MCF 10A (cell line): Measurements from ENCODE around the gene OTUD7B. TPM values are rescaled to one million over a fixed set of nuclear protein-coding genes. Genes with fewer than 3 reads are reported as not detected.

Experiments used
- BruUV-seq: library from RNA; stranded (reverse); fragments of 400-500 nt; replicated peaks from 2 replicates; lab custom pipeline; 2021; lab: Mats Ljungman, UMichigan
- CTCF ChIA-PET: fragments of 300-600 bp; sonication (Branson Sonifier 250); formaldehyde crosslinking; extraction: SDS; loops from one replicate; lab custom pipeline; 2021; ENCODE audit warnings: antibody characterized with exemption, inconsistent platforms; lab: Yijun Ruan, JAX
- POLR2A ChIA-PET: fragments of 300-600, 350-650 bp; sonication (Branson Sonifier 250); formaldehyde crosslinking; extraction: SDS; loops from one replicate; lab custom pipeline; 2020; ENCODE audit warnings: antibody characterized with exemption, inconsistent platforms; lab: Yijun Ruan, JAX
- DNase-seq: peaks from one replicate; pipeline ENCODE4 v3.0.0-alpha.2; 2018; ENCODE audit not compliant: unreplicated experiment
- H3K27ac Mint-ChIP-seq: one replicate; pipeline ENCODE4 v1.8.0; 2022; ENCODE audit warnings: mild to moderate bottlenecking, low read depth, mixed read lengths; ENCODE audit not compliant: unreplicated experiment
- H3K27me3 Mint-ChIP-seq: one replicate; pipeline ENCODE4 v1.8.0; 2022; ENCODE audit warnings: mixed read lengths; ENCODE audit not compliant: insufficient read depth, unreplicated experiment
- H3K36me3 Mint-ChIP-seq: one replicate; pipeline ENCODE4 v1.8.0; 2022; ENCODE audit warnings: mild to moderate bottlenecking, moderate library complexity, mixed read lengths; ENCODE audit not compliant: insufficient read depth, unreplicated experiment
- H3K4me1 Mint-ChIP-seq: one replicate; pipeline ENCODE4 v1.8.0; 2022; ENCODE audit warnings: mixed read lengths; ENCODE audit not compliant: insufficient read depth, unreplicated experiment
- H3K4me3 Mint-ChIP-seq: one replicate; pipeline ENCODE4 v1.8.0; 2022; ENCODE audit warnings: mild to moderate bottlenecking, moderate library complexity, mixed read lengths; ENCODE audit not compliant: unreplicated experiment
- H3K9me3 Mint-ChIP-seq: one replicate; pipeline ENCODE4 v1.8.0; 2022; ENCODE audit warnings: mixed read lengths; ENCODE audit not compliant: unreplicated experiment
- intact Hi-C: fragments of 100-400 bp; cut with micrococcal nuclease; formaldehyde crosslinking; loops from 2 replicates; pipeline ENCODE4 v1.14.1; 2022
- total RNA-seq: library from RNA; stranded (reverse); gene quantifications from 2 replicates; pipeline ENCODE4 v1.2.3, GENCODE V29; 2022
- TF ChIP-seq, protein P1 (sequence below): fragments of 200-600 bp; IDR thresholded peaks from one replicate; pipeline ENCODE4 v1.8.0; 2022; ENCODE audit warnings: antibody characterized with exemption, mild to moderate bottlenecking; ENCODE audit not compliant: unreplicated experiment

OTUD7B gene
- total RNA-seq, 1 experiment from 2014 or later, result 44.3 TPM

DNA sequence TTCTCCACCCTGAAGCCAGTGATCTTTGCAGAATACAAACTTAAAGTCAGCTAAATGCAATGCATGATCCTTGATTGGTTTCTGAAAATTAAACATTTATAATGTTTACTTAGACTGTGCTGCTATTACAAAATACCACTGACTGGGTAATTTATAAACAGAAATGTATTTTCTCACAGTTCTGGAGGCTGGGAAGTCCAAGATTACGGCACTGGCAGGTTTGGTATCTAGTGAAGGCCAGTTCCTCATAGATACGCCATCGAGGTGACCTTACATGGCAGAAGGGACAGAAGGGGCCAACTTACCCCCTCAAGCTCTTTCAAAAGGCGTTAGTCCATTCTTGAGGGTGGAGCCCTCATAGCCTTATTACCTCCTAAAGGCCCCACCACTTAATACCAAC lies 114.0 kb downstream of the OTUD7B start:
- no peaks in the 10 kb centered on the region for H3K27me3 Mint-ChIP-seq
- no peaks in the 10 kb centered on the region for H3K36me3 Mint-ChIP-seq
- H3K4me1 Mint-ChIP-seq, result peaks cover 16% of the 10 kb centered on the region
- H3K9me3 Mint-ChIP-seq, result no peaks in the 10 kb centered on the region
- no peak for DNase-seq
- intact Hi-C loops, result no loop called here
- ChIA-PET POLR2A (interaction anchor here (1.0 to 5.9 kb wide), 2 partner anchors 10 to 32 kb away, joined by 3 to 92 read pairs; a partner anchor contains a TSS), CTCF (no interaction called here)
- BruUV-seq, result no TSS peak
- TF ChIP-seq, protein P1, sequence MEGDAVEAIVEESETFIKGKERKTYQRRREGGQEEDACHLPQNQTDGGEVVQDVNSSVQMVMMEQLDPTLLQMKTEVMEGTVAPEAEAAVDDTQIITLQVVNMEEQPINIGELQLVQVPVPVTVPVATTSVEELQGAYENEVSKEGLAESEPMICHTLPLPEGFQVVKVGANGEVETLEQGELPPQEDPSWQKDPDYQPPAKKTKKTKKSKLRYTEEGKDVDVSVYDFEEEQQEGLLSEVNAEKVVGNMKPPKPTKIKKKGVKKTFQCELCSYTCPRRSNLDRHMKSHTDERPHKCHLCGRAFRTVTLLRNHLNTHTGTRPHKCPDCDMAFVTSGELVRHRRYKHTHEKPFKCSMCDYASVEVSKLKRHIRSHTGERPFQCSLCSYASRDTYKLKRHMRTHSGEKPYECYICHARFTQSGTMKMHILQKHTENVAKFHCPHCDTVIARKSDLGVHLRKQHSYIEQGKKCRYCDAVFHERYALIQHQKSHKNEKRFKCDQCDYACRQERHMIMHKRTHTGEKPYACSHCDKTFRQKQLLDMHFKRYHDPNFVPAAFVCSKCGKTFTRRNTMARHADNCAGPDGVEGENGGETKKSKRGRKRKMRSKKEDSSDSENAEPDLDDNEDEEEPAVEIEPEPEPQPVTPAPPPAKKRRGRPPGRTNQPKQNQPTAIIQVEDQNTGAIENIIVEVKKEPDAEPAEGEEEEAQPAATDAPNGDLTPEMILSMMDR, result no peak
- no peak overlapping the region for H3K4me3 Mint-ChIP-seq
- no peak overlapping the region for H3K27ac Mint-ChIP-seq

DNA sequence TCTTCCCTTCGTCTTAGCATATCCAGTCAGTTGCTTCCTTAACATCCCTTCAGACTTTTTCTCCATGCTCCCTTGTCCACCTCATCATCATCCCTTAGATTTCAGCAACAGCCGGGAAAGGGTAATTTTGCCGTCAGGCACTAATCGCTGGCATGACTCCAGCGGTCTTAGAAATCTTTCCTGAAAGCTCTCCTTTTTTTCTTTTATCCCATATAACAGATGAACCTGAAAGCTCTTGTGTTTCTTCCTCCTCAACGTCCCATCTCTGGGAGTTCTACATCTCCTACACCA lies 121.6 kb downstream of the OTUD7B start:
- DNase-seq, result peak; percentile 67
- Mint-ChIP-seq H3K4me3 (no peak overlapping the region), H3K27ac (no peak overlapping the region), H3K9me3 (no peaks in the 10 kb centered on the region), H3K27me3 (no peaks in the 10 kb centered on the region), H3K4me1 (no peaks in the 10 kb centered on the region), H3K36me3 (no peaks in the 10 kb centered on the region)
- BruUV-seq, result no TSS peak
- TF ChIP-seq, protein P1, result no peak
- intact Hi-C loops, result loop anchor here (1.0 to 2.0 kb wide), 4 partner anchors 38 to 298 kb away; partner anchors contain the start of gene SF3B4
- ChIA-PET CTCF (interaction anchor here (0.6 to 1.7 kb wide), 18 partner anchors 12 to 318 kb away, joined by 3 to 8 read pairs (median 3); partner anchors contain the start of gene OTUD7B), POLR2A (interaction anchor here (0.6 to 11.7 kb wide), 22 partner anchors 9 to 1334 kb away, joined by 3 to 632 read pairs (median 24); partner anchors contain the start of genes BOLA1, MTMR11, OTUD7B and SF3B4)

DNA sequence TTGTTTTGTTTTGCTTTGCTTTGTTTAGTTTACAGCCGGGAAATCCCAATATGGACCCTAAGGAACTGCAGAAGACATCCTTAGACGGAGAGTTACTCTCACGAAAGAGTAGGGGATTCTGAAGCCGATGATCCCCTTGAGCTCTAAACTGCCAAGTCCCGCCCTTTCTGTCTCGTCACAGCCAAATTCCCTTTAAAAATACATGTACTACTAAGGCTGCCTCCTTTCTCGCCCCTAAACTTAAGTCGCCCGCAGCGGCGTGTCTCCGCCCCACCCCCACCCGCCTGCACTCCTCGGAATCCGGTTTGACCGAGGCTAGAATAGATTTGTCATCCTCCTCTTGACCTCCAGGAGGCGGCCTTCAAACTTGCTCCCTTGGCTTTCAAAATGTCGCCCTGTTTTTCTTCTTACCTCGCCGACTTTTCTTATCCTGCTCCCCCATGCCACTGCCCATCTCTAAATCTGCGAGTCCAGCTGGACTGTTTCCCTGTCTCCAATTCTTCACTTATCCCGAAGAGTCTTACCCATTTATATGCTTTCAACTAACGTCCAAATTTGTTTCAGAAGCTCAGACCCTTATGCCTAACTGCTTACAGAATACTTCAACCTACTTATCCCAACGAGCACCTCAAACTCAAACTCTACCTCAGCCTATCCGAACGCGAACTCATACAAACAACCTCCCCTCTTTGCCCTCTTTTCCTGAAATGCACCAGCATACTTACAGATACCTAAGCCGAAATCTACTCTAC lies 122.1 kb downstream of the OTUD7B start:
- peak; percentile 95 for DNase-seq
- TF ChIP-seq, protein P1, result peak; percentile 86
- Mint-ChIP-seq H3K27me3 (no peaks in the 10 kb centered on the region), H3K4me1 (no peaks in the 10 kb centered on the region), H3K9me3 (no peaks in the 10 kb centered on the region), H3K4me3 (no peak overlapping the region), H3K27ac (no peak overlapping the region), H3K36me3 (no peaks in the 10 kb centered on the region)
- BruUV-seq, result no TSS peak
- CTCF ChIA-PET, result interaction anchor here (0.6 to 1.7 kb wide), 26 partner anchors 11 to 318 kb away, joined by 3 to 8 read pairs (median 3); partner anchors contain the start of genes OTUD7B and VPS45
- intact Hi-C loops, result loop anchor here (1.0 to 2.0 kb wide), 4 partner anchors 38 to 298 kb away; partner anchors contain the start of gene SF3B4
- POLR2A ChIA-PET, result interaction anchor here (0.6 to 11.7 kb wide), 53 partner anchors 9 to 1334 kb away, joined by 3 to 632 read pairs (median 9); partner anchors contain the start of genes ANP32E, BOLA1, MCL1 and MTMR11

Other genes with a start within 250 kb of the OTUD7B start
- gene FCGR1A, start 228.0 kb downstream of the OTUD7B start, total RNA-seq, result not detected in 2 replicates
- 17.4 and 22.4 TPM in 2 replicates for gene BOLA1, start 111.2 kb downstream of the OTUD7B start, total RNA-seq
- 0.12 TPM in 1 of 2 replicates, not detected in the other for gene SV2A, start 92.9 kb downstream of the OTUD7B start, total RNA-seq
- gene SF3B4, start 82.9 kb downstream of the OTUD7B start, total RNA-seq, result 79.2 and 99.2 TPM in 2 replicates
- gene MTMR11, start 73.8 kb downstream of the OTUD7B start, total RNA-seq, result 23.8 and 33.5 TPM in 2 replicates
- 35.1 and 55.1 TPM in 2 replicates for gene VPS45, start 57.0 kb upstream of the OTUD7B start, total RNA-seq
- gene PLEKHO1, start 139.2 kb upstream of the OTUD7B start, total RNA-seq, result 1.9 and 5.2 TPM in 2 replicates
- gene ANP32E, start 225.4 kb upstream of the OTUD7B start, total RNA-seq, result 56.5 and 67.3 TPM in 2 replicates
- gene CA14, start 247.0 kb upstream of the OTUD7B start, total RNA-seq, result 0.26 TPM in 1 of 2 replicates, not detected in the other